GM19035 (cell line): ENCODE measurements around the gene ZNF625.
"Not testable (repeated sequence)": the region's sequence is repeated elsewhere in the genome, so short reads cannot be mapped to it uniquely, and the experiment has no call there.

Experiments
- ATAC-seq: cut with Tn5 transposase; IDR thresholded peaks from one replicate; pipeline ENCODE4 v1.9.1; 2021; ENCODE audit not compliant: unreplicated experiment

Gene ZNF625

GRCh38 chr19:12139269-12139668, 17.3 kb downstream of the ZNF625 start:
- no peak for ATAC-seq

GRCh38 chr19:12137221-12137940, 19.2 kb downstream of the ZNF625 start:
- no peak for ATAC-seq

GRCh38 chr19:12133069-12133468, 23.5 kb downstream of the ZNF625 start:
- ATAC-seq = no peak

GRCh38 chr19:12126707-12127106, 29.8 kb downstream of the ZNF625 start:
- no peak for ATAC-seq

- no peak for ATAC-seq
Observed at GRCh38 chr19:12117201-12117970, 39.1 kb downstream of the ZNF625 start.

GRCh38 chr19:12113121-12113520, 43.4 kb downstream of the ZNF625 start:
- no peak for ATAC-seq

GRCh38 chr19:12112701-12113100, 43.8 kb downstream of the ZNF625 start:
- ATAC-seq = no peak

GRCh38 chr19:12111943-12112637, 44.4 kb downstream of the ZNF625 start:
- no peak for ATAC-seq

GRCh38 chr19:12111176-12111575, 45.4 kb downstream of the ZNF625 start:
- no peak for ATAC-seq

- ATAC-seq = not testable (repeated sequence)
Observed at GRCh38 chr19:12103909-12104308, 52.6 kb downstream of the ZNF625 start.

GRCh38 chr19:12098040-12098439, 58.5 kb downstream of the ZNF625 start:
- ATAC-seq = no peak

GRCh38 chr19:12095111-12095790, 61.3 kb downstream of the ZNF625 start:
- no peak for ATAC-seq
